Medulla oblongata (tissue), 1 donor: ENCODE results near the gene ZNG1B.
A peak's percentile ranks its signal among the peaks of the same experiment; 100 is the strongest.
"Not testable (repeated sequence)": the region's sequence is repeated elsewhere in the genome, so short reads cannot be mapped to it uniquely, and the experiment has no call there.

Experiments
- DNase-seq: peaks from one replicate; pipeline ENCODE4 v3.0.0-alpha.2; 2015; ENCODE audit errors: extremely low spot score

The ZNG1B gene

DNA sequence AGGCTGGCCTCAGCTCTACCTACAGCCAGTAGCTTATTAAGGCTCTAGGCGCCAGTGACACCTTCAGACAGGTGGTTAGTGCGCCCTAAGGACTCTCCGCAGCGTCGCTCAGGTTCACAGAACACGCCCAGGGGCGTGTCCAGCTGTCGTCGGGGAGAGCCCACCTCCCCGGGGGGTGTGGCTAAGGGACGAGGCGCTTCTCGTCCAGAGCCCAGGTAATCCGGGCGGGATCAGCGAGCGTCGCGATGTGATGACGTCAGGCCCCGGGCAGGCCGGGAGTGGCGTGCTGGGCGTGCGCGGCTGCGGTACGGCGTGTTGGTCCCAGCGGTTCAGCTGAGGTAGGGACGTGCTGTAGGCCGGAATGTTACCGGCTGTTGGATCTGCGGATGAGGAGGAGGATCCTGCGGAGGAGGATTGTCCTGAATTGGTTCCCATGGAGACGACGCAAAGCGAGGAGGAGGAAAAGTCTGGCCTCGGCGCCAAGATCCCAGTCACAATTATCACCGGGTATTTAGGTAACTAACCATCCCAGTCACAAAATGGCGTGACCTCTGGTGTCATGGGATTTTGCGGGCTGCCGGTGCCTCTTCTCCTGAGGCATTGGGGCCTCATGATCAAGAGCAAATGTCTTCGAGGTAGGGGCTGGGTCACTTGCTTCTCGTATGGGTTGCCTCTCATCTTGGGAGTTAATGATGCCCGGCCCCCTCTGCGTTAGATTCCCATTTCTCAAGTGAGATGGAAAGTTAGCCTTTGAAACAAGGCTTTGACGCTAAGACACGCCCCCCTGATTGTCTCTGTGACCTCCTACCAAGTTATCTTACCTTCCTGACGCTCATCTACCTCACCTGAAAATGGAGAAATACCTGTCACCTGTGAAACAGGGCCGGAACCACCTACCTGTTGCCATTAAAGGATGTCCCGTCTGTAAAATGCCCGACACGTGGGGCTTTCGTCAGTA is at the start of gene ZNG1B:
ZNG1B (plus strand) TSS at position 184 of the 958 bp plus-strand sequence; CDS start at position 362, 178 bp downstream.
- not testable (repeated sequence) for DNase-seq

DNA sequence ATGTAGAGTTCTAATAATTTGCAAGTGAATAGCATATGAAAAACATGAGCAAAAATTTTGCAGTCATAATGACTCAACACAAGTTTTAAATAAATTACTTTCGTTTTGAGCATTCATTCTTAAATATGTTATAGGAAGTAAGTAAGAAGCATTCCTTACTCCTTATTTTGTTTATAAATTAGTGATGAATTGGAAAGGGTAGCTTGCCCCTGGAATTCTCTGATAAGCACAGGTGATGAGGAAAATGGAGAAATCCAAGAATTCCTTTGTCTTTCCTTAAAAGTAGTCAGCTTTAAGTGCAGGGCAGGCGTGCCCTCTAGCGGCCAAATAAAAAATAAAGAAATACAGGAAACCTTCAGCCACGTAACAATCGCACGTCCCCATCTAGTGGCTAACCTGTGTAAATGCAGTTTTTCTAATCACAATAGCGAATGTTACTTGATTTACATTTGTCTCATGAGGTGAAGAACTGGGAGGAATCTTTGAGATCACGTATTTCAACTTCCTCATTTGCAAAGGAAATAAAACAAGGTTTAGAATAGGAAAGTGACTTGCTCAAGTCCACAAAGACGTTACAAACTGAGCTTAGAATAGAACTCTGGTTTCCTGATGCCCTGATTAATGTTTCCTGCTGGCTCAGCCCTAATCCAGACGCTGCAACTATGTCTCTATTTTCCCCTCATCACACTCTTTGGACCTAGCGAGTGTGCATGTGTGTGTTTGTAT is 47.2 kb upstream of the ZNG1B start:
- DNase-seq = peak; percentile 89

DNA sequence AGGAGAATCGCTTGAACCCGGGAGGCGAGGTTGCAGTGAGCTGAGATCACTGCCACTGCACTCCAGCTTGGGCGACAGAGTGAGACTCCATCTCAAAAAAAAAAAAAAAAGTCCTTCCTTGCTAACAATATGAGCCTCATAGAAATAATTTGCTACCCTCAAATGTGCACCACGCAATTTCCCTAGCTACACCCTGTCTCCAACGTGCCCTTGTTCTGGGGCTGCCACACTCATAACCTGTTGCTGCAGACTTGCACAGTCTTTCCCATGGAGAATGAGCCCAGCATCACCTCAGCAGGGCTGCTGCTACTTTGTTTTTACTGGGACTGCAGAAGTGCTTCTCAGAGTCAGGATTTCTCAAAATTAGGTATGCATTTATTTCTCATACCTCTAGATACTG is 46.4 kb upstream of the ZNG1B start:
- DNase-seq = no peak

DNA sequence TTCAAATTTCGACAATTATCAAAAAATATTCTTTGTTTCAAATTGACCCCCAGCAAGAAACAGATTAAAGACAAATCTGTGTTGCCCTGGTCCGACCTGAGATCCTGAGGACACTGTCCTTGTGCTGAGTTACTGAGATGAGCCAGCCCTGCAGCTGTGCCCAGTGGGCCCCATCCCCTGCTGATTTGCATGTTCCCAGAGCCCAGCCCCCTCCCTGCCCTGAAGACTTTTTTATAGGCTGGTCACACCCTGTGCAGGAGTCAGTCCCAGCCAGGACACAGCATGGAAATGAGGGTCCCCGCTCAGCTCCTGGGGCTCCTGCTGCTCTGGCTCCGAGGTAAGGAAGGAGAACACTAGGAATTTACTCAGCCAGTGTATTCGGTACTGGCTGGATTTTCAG is 31.4 kb upstream of the ZNG1B start:
- no peak for DNase-seq

DNA sequence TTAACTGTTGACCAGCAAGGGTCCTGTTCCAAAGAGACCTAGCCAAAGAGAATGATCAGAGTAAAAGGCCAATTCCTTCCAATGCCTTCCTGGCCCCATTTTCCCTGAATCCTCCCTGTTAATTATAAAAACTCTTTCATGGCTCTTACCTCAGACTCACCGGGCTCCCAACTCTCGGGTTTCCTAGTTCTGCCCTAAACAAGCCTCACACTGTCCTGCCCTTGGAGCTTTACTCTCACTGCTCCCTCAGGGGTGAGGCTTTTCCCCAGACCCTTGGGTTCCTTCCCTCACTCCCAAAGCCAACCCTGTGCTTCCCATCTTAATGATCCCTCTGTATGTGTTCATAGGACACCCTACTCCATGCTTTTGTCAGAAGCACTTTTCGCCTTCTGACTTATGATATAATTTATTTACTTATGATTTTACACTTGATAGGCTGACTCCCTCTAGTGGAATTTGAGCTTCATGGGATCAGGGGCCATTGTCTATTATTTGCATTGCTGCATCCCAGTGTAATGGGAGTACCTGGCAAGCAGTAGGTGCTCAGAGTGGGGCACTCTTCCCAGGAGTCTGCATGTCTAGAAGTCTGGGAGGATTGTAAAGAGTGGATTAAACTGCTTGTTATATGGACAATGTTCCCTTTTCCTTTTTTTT is 29.9 kb upstream of the ZNG1B start:
- DNase-seq = no peak

DNA sequence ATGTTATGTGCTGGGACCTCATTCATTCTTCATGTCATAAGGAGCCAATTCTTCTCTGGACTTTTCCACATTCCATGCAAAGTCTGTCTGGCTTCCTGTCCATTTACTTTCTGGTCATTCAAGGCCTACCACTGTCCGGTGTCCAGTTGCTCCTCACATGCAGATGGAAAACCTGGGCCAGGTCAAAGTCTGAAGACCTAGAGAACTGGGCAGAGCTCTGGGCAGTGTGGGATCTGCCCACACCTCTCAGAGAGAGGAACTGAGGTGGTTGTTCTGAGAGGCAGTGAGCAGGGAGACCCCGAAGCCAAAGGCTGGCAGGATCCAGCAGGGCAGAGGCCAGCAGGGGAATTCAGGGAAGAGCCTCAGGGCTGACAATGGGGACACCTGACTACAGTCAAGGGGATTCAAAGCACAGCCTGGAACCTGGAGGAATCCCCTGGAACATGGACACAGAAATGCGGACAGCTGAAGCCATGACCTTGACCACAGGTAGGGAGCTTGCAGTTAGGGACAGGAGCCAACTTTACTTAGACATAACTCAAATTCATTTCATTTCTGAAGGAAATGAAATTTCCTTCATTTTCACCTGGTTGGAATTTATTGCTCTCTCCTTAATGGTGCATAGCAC is 25.7 kb upstream of the ZNG1B start:
- not testable (repeated sequence) for DNase-seq

DNA sequence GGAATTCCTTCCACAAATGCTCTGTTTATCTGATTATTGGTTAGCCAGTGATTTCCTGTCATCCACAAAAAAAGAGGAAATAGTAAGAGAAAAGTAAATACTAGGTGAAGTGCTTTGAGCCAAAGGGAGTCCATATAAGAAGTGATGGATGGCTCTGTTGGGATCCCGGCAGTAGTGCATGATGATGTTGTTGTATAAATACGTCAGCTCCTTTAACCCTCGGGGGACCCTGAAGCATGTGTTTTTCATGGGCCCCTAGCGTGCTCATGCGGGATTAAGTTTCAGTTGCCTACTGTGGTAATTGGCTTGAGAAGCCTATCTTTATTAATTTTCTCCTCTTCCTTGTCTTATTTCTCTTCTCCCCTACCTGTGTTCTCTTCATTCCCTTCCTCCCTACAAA is 24.7 kb upstream of the ZNG1B start:
- not testable (repeated sequence) for DNase-seq

DNA sequence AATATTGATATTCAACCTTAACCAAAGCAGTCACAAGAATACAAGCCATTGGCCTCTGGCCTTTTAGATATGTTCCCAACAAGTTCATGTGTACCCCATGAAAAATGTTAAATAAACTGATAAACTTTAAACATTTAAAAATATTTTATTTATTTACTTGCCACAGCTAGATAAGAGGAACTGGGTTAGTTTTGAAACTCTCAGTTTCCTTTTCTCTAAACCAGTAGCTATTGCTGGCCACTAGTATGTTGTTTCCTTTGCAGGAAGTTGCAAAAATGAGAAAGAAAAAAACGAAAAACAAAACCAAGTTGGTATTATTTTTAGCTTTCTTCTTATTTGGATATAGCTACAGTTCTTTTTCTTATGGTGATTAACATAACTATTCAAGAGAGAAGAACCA is 5.7 kb upstream of the ZNG1B start:
- DNase-seq = peak; percentile 27

DNA sequence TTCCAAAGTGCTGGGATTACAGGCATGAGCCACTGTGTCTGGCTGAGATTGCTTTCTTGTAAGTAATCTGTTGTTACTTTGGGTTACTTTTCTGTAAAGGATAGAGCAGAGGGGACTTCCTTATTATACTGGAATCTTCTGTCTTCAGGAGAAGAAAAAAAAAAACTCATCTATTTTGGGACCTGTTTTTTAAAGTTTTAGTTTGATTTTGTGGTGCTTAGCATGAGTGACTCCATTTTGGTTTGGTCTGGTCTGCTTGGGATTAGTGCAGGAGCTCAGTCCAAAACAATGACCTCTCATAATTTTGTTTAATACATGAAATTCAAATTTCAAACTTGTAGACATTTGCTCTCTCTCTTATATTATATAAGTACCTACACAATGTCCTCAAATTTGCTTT is 4.0 kb upstream of the ZNG1B start:
- DNase-seq = not testable (repeated sequence)

DNA sequence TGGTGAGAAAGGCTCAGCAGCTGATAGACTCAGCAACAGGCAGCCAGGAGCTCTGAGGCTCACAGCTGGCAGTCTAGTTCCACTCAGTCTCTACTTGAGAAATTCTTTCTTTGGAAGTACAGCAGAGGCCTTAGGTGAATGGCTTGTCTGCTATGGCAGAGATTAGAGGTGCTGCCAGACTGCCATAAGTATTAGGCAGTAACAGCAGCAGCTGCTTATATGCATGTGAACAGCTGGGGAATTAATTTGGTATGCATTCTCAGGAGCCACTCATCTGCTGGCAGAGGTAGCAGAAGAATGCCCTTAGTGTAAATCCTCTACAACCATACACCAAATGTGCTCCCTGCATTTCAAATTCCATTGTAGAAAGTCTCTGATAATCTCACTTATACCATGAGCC is 28.3 kb downstream of the ZNG1B start:
- DNase-seq = not testable (repeated sequence)

DNA sequence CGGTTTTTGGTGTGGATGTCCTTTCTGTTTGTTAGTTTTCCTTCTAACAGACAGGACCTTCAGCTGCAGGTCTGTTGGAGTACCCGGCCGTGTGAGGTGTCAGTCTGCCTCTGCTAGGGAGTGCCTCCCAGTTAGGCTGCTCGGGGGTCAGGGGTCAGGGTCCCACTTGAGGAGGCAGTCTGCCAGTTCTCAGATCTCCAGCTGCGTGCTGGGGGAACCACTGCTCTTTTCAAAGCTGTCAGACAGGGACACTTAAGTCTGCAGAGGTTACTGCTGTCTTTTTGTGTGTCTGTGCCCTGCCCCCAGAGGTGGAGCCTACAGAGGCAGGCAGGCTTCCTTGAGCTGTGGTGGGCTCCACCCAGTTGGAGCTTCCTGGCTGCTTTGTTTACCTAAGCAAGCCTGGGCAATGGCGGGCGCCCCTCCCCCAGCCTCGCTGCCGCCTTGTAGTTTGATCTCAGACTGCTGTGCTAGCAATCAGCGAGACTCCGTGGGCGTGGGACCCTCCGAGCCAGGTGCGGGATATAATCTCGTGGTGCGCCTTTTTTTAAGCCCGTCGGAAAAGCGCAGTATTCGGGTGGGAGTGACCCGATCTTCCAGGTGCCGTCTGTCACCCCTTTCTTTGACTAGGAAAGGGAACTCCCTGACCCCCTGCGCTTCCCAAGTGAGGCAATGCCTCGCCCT is 39.3 kb downstream of the ZNG1B start:
- not testable (repeated sequence) for DNase-seq

DNA sequence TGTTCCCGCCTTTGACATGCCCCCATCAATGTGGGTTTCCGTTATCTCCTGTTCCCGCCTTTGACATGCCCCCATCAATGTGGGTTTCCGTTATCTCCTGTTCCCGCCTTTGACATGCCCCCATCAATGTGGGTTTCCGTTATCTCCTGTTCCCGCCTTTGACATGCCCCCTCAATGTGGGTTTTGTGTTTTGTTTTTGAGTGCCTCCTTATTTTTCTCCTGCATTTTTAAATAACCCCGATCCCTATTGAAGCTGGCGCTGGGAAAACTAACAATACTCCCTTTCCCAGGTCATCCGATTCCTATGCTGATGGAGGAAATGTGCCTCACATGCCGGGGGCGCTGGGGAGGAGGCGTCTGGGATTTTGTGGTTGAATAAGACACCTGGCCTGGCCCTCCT is 59.0 kb downstream of the ZNG1B start:
- DNase-seq = not testable (repeated sequence)

DNA sequence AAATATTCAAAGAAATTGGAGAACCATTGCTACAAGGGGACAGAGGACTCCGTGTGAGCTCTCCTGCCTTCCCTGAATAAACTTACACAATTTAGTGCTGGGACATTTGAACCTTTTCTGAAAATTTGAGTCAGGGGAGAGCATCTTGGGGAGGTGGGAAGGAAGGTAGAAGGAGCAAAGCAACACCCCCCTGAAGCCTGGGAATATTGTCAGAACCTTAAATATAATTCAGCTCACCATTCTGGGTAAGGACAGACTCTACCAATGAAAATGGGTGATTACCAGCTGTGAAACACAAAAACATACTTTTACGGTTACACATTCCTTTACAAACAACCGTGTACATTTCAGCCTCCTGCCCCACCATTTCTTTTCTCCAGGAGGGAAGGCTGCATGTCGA is 60.9 kb downstream of the ZNG1B start, which contains the start of gene FOXD4L1:
FOXD4L1 (plus strand) TSS at position 301 of the 400 bp plus-strand sequence. CDS start 592 bp downstream, outside the sequence.
- DNase-seq = not testable (repeated sequence)

DNA sequence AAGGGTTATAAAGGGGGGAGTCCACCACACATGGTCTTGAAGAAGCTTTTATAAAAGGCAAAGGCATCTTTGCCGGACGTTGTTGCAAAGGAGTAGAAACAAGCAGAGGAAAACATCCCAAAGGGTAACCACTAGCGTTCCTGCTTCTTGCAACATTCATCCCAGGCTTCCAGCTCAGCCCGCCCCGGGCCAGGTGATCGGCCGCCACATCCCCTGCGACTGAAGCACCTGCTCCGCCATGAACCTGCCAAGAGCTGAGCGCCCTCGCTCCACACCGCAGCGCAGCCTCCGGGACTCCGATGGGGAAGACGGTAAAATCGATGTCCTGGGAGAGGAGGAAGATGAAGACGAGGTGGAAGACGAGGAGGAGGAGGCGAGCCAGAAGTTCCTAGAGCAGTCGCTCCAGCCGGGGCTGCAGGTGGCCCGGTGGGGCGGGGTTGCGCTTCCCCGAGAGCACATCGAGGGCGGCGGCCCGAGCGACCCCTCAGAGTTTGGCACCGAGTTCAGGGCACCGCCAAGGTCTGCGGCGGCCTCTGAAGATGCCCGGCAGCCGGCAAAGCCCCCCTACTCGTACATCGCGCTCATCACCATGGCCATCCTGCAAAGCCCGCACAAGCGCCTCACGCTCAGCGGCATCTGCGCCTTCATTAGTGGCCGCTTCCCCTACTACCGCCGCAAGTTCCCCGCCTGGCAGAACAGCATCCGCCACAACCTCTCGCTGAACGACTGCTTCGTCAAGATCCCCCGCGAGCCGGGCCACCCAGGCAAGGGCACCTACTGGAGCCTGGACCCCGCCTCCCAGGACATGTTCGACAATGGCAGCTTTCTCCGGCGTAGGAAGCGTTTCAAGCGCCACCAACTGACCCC is 61.8 kb downstream of the ZNG1B start:
- DNase-seq = not testable (repeated sequence)

DNA sequence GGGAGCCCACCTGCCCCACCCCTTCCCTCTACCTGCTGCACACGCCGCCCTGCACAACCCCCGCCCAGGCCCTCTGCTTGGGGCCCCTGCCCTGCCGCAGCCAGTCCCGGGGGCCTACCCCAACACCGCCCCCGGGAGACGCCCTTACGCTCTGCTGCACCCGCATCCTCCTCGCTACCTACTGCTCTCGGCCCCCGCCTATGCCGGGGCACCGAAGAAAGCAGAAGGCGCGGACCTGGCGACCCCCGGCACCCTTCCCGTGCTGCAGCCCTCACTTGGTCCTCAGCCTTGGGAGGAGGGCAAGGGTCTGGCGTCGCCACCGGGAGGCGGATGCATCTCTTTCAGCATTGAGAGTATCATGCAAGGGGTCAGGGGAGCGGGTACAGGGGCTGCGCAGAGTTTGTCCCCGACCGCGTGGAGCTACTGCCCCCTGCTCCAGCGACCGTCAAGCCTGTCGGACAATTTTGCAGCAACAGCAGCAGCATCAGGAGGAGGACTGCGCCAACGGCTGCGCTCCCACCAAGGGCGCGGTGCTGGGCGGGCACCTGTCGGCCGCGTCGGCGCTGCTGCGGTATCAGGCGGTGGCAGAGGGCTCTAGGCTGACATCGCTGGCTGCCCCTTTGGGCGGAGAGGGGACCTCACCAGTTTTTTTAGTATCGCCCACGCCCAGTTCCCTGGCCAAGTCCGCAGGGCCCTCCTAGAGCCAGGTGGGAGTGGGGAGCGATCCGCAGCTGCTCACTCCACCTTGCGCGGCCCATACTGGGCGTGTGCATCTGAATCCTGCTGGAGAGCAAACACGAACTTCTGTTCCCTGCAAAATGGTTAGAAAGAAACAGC is 62.6 kb downstream of the ZNG1B start:
- DNase-seq = not testable (repeated sequence)

DNA sequence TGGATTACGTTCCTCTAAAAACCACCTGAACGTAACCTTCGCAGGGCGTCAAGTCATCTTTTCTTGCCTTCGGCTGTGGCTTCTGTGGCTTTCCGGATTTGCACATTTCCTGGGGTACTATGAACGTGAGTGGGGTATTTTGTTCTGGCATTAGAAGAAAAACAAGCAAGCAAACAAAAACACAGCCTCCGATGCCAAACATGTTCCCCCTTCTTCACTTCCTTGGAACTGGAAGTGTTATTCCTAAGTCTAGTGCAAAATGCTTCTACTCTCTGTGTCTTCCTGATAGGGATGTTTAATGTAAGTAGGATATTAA is 63.2 kb downstream of the ZNG1B start:
- peak; percentile 1 for DNase-seq

DNA sequence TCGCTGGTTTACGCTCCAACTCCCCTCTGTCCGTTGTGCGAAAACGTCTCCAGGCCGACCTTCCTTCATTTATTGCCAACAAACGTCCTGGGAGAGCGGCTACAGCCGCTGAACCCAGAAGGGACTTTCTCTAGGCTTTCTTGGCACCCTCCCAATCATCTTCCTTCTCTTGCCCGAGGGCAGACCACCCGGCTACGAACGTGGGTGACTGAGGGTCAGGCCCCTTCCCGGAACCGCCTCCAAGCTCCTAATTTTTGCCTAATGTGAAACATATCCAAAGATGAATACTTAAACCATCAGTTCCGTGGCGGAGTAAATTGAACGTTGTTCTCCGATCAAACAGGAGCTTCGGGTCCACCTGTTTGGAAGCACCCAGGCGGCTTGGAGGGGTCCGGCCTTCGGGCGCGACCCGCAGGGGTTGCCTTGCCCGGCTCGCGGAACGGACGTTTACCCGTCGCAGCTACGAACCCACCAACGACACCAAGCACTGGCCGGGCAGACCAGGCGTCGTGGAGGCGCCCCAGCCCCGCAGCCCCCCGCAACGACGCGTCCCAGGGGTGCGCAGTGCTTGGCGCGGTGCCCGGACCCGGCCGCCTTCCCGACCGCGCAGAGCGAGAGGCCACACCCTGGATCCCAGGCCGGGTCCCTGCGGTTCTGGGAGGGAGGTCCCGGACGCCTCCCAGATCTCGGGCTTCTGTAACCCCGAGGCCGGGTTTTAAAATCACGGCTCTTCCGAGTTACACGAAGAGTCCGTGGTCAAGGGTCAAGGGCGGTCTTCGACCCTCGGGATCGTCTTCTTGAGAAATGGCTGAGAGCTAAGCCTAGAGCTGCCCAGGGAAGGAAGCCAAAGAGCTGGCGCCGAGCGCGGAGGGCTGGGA is 65.0 kb downstream of the ZNG1B start:
- peak; percentile 1 for DNase-seq
